Subcutaneous adipose tissue (tissue), 4 donors: ENCODE data around the gene MEOX2. TPM values are rescaled to one million over a fixed set of nuclear protein-coding genes. Genes with fewer than 3 reads are reported as not detected.

Source experiments
- CTCF ChIP-seq: fragments of 450-650 bp; IDR thresholded peaks from one replicate; pipeline ENCODE4 v1.5.1; 2016; ENCODE audit warnings: low read depth, mild to moderate bottlenecking, control low read depth, antibody characterized with exemption, moderate library complexity
- total RNA-seq, 4 donors: library from RNA; depleted of rRNA; stranded (reverse); fragments of >200 nt; gene quantifications; one replicate each; pipeline ENCODE4 v1.1.0, GENCODE V29; 2016

The MEOX2 gene
- total RNA-seq, 4 donors from 2014 or later, result 10.7 to 38.6 (median 23.1) TPM

- TF ChIP-seq CTCF, result no peak
These were observed 68.2 kb downstream of the MEOX2 start for GRCh38 chr7:15618275-15618674.

GRCh38 chr7:15612205-15612604 lies 74.3 kb downstream of the MEOX2 start:
- no peak for TF ChIP-seq CTCF

- no peak for TF ChIP-seq CTCF
These were observed 76.0 kb downstream of the MEOX2 start for GRCh38 chr7:15610503-15610902.

GRCh38 chr7:15609287-15609686 lies 77.2 kb downstream of the MEOX2 start:
- no peak for TF ChIP-seq CTCF

GRCh38 chr7:15607529-15608210 lies 78.8 kb downstream of the MEOX2 start:
- TF ChIP-seq CTCF, result no peak

GRCh38 chr7:15606561-15606960 lies 79.9 kb downstream of the MEOX2 start:
- TF ChIP-seq CTCF, result no peak

GRCh38 chr7:15604166-15604565 lies 82.3 kb downstream of the MEOX2 start:
- TF ChIP-seq CTCF, result no peak
